Neural cell (in vitro differentiated cells): Measurements from ENCODE around the gene SDK1. TPM values are rescaled to one million over a fixed set of nuclear protein-coding genes. Genes with fewer than 3 reads are reported as not detected.

Source experiments
- H2AFZ ChIP-seq: fragments of 200-600, 300-800 bp; sonication (generic), shearing (Covaris generic); 2 replicates; pipeline ENCODE4 v1.6.0; 2014; ENCODE audit warnings: low read depth, mild to moderate bottlenecking, antibody characterized with exemption, low read length, moderate library complexity
- H3F3A ChIP-seq: fragments of 200-600 bp; shearing (Covaris generic); 2 replicates; pipeline ENCODE4 v1.6.1; 2016; ENCODE audit warnings: mild to moderate bottlenecking, moderate library complexity, mixed read lengths, antibody characterized with exemption, low read length; ENCODE audit not compliant: insufficient read depth, poor library complexity, severe bottlenecking
- H3K27ac ChIP-seq: fragments of 200-600, 300-800 bp; sonication (generic), shearing (Covaris generic); 2 replicates; pipeline ENCODE4 v1.5.1; 2014; ENCODE audit warnings: mild to moderate bottlenecking, low read length, moderate library complexity
- H3K27me3 ChIP-seq: fragments of 300-800, 200-600 bp; sonication (generic), shearing (Covaris generic); 2 replicates; pipeline ENCODE4 v1.6.0; 2014; ENCODE audit warnings: mild to moderate bottlenecking, low read depth, low read length, moderate library complexity; ENCODE audit not compliant: insufficient read depth
- H3K36me3 ChIP-seq: fragments of 300-800, 200-600 bp; sonication (generic), shearing (Covaris generic); 2 replicates; pipeline ENCODE4 v1.5.1; 2014; ENCODE audit warnings: mild to moderate bottlenecking, antibody characterized with exemption, low read length, moderate library complexity; ENCODE audit not compliant: insufficient read depth
- H3K4me2 ChIP-seq: fragments of 300-800, 200-600 bp; sonication (generic), shearing (Covaris generic); 2 replicates; pipeline ENCODE4 v1.6.0; 2014; ENCODE audit warnings: mild to moderate bottlenecking, low read length
- H3K4me3 ChIP-seq: fragments of 300-800, 200-600 bp; sonication (generic), shearing (Covaris generic); 2 replicates; pipeline ENCODE4 v1.5.1; 2014; ENCODE audit warnings: mild to moderate bottlenecking, low read length, moderate library complexity
- H3K79me2 ChIP-seq: fragments of 200-600 bp; shearing (Covaris generic); replicated peaks from 2 replicates; pipeline ENCODE4 v1.6.0; 2014; ENCODE audit warnings: mild to moderate bottlenecking, low read length, moderate library complexity; ENCODE audit not compliant: insufficient read depth
- H3K9ac ChIP-seq: fragments of 300-800, 200-600 bp; sonication (generic), shearing (Covaris generic); 2 replicates; pipeline ENCODE4 v1.6.1; 2016; ENCODE audit warnings: mild to moderate bottlenecking, low read length, mixed read lengths
- H3K9me2 ChIP-seq: fragments of 200-600 bp; shearing (Covaris generic); 2 replicates; pipeline ENCODE4 v1.6.1; 2016; ENCODE audit warnings: mild to moderate bottlenecking, low read length, mixed read lengths; ENCODE audit not compliant: insufficient read depth
- H3K9me3 ChIP-seq: fragments of 200-600, 300-800 bp; sonication (generic), shearing (Covaris generic); 2 replicates; pipeline ENCODE4 v1.6.1; 2016; ENCODE audit warnings: mild to moderate bottlenecking, mixed run types, low read length, moderate library complexity, mixed read lengths
- H4K20me1 ChIP-seq: fragments of 200-600 bp; shearing (Covaris generic); 2 replicates; pipeline ENCODE4 v1.6.1; 2016; ENCODE audit warnings: mild to moderate bottlenecking, mixed run types; ENCODE audit not compliant: insufficient read depth
- CTCF ChIP-seq: fragments of 450-650 bp; IDR thresholded peaks from 2 replicates; pipeline ENCODE4 v1.5.1; 2014; ENCODE audit warnings: antibody characterized with exemption, mild to moderate bottlenecking, moderate library complexity; ENCODE audit not compliant: poor library complexity, severe bottlenecking
- EP300 ChIP-seq: fragments of 450-650 bp; conservative IDR thresholded peaks from 2 replicates; pipeline ENCODE4 v1.6.1; 2014; ENCODE audit warnings: antibody characterized with exemption, mild to moderate bottlenecking, moderate library complexity; ENCODE audit not compliant: poor library complexity, severe bottlenecking
- EZH2 ChIP-seq: fragments of 200-600, 300-800 bp; shearing (Covaris generic), sonication (generic); IDR thresholded peaks from 2 replicates; pipeline ENCODE4 v1.6.1; 2014; ENCODE audit warnings: antibody characterized with exemption, low read length, borderline replicate concordance, mild to moderate bottlenecking; ENCODE audit not compliant: insufficient read depth, poor library complexity, severe bottlenecking
- MXI1 ChIP-seq: fragments of 450-650 bp; conservative IDR thresholded peaks from 2 replicates; pipeline ENCODE4 v1.6.1; 2014; ENCODE audit warnings: antibody characterized with exemption, mild to moderate bottlenecking; ENCODE audit not compliant: poor library complexity, severe bottlenecking
- POLR2AphosphoS5 ChIP-seq: IDR thresholded peaks from 2 replicates; pipeline ENCODE4 v1.6.1; 2012
- RAD21 ChIP-seq: fragments of 450-650 bp; conservative IDR thresholded peaks from 2 replicates; pipeline ENCODE4 v1.6.1; 2014; ENCODE audit warnings: antibody characterized with exemption, mild to moderate bottlenecking, moderate library complexity
- SMC3 ChIP-seq: fragments of 450-650 bp; conservative IDR thresholded peaks from 2 replicates; pipeline ENCODE4 v1.6.1; 2014; ENCODE audit warnings: antibody characterized with exemption, mild to moderate bottlenecking, moderate library complexity; ENCODE audit not compliant: poor library complexity
- TAF1 ChIP-seq: IDR thresholded peaks from 2 replicates; pipeline ENCODE4 v1.6.1; 2012; ENCODE audit warnings: low read depth
- polyA plus RNA-seq: library from polyadenylated mRNA; depleted of rRNA; stranded (reverse); fragments of >200 nt; gene quantifications from 2 replicates; pipeline ENCODE4 v1.2.3, GENCODE V29; 2014
- TF ChIP-seq, protein P1 (sequence below): IDR thresholded peaks from 2 replicates; pipeline ENCODE4 v1.6.1; 2012; ENCODE audit warnings: borderline replicate concordance

SDK1 gene
- polyA plus RNA-seq, 1 donor from 2014 or later, result 2.7 TPM

DNA sequence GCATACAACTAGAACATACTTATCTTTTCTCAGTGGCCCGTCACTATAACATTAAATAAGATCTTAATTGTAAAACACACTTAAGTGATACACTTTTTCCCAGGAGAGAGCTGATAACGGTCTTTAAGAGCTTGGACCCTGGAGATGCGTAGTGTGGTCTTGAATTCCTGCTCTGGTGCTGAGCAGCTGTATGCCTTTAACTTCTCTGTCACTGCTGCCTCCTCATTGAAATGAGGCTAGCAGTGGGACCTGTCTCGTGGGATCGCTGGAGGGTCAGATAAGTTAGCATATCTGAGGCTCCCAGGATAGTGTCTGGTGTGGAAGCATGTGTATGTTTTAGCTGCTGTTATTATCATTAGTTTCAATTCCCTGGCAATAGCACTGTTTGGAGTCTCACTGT lies 194.9 kb downstream of the SDK1 start:
- Histone ChIP-seq H3K4me3 (no peak overlapping the region), H3K36me3 (no peaks in the 10 kb centered on the region), H3K4me2 (no peak overlapping the region), H3K27ac (no peak overlapping the region), H3K79me2 (no peaks in the 10 kb centered on the region), H3K27me3 (no peaks in the 10 kb centered on the region), H3K9ac (no peak overlapping the region), H3K9me3 (peaks cover 9% of the 10 kb centered on the region), H3F3A (no peaks in the 10 kb centered on the region), H4K20me1 (no peaks in the 10 kb centered on the region), H2AFZ (no peak overlapping the region), H3K9me2 (no peaks in the 10 kb centered on the region)
- TF ChIP-seq TAF1 (no peak), CTCF (no peak), RAD21 (no peak), SMC3 (no peak), POLR2AphosphoS5 (no peak)
- TF ChIP-seq, protein P1, sequence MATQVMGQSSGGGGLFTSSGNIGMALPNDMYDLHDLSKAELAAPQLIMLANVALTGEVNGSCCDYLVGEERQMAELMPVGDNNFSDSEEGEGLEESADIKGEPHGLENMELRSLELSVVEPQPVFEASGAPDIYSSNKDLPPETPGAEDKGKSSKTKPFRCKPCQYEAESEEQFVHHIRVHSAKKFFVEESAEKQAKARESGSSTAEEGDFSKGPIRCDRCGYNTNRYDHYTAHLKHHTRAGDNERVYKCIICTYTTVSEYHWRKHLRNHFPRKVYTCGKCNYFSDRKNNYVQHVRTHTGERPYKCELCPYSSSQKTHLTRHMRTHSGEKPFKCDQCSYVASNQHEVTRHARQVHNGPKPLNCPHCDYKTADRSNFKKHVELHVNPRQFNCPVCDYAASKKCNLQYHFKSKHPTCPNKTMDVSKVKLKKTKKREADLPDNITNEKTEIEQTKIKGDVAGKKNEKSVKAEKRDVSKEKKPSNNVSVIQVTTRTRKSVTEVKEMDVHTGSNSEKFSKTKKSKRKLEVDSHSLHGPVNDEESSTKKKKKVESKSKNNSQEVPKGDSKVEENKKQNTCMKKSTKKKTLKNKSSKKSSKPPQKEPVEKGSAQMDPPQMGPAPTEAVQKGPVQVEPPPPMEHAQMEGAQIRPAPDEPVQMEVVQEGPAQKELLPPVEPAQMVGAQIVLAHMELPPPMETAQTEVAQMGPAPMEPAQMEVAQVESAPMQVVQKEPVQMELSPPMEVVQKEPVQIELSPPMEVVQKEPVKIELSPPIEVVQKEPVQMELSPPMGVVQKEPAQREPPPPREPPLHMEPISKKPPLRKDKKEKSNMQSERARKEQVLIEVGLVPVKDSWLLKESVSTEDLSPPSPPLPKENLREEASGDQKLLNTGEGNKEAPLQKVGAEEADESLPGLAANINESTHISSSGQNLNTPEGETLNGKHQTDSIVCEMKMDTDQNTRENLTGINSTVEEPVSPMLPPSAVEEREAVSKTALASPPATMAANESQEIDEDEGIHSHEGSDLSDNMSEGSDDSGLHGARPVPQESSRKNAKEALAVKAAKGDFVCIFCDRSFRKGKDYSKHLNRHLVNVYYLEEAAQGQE, result no peak

- H3K79me2 ChIP-seq, result no peaks in the 10 kb centered on the region
- H3K4me3 ChIP-seq, result no peak overlapping the region
- no peaks in the 10 kb centered on the region for H4K20me1 ChIP-seq
- no peaks in the 10 kb centered on the region for H3F3A ChIP-seq
- no peak overlapping the region for H3K4me2 ChIP-seq
- no peaks in the 10 kb centered on the region for H3K9me2 ChIP-seq
- H3K9ac ChIP-seq, result no peak overlapping the region
- peaks cover 9% of the 10 kb centered on the region for H3K9me3 ChIP-seq
- H3K27ac ChIP-seq, result no peak overlapping the region
- H2AFZ ChIP-seq, result no peak overlapping the region
- TF ChIP-seq RAD21 (no peak), EP300 (no peak), CTCF (no peak), TAF1 (no peak), EZH2 (no peak), MXI1 (no peak), SMC3 (no peak), POLR2AphosphoS5 (no peak)
- TF ChIP-seq, protein P1, result no peak
- no peaks in the 10 kb centered on the region for H3K36me3 ChIP-seq
- no peaks in the 10 kb centered on the region for H3K27me3 ChIP-seq
These were observed 196.7 kb downstream of the SDK1 start for GRCh38 chr7:3497796-3498195.
